Gastroesophageal sphincter (tissue), 4 donors: ENCODE results near the gene KRTAP20-4. TPM values are rescaled to one million over a fixed set of nuclear protein-coding genes. Genes with fewer than 3 reads are reported as not detected.

Source experiments
- ATAC-seq: fragments of 150-250 bp; one replicate; pipeline ENCODE4 v1.9.1; 2016; ENCODE audit warnings: mild to moderate bottlenecking, moderate library complexity
- H3K27ac ChIP-seq, 4 donors: fragments of 200-600 bp; sonication (generic) in 3 of 4; 1 replicate in 3 of 4; 2 replicates in 1 of 4; pipeline ENCODE4 v1.5.1; 2016 to 2019
- H3K27me3 ChIP-seq: fragments of 200-600 bp; sonication (generic); one replicate; pipeline ENCODE4 v1.5.1; 2019
- H3K36me3 ChIP-seq, 2 donors: fragments of 200-600 bp; sonication (generic); one replicate each; pipeline ENCODE4 v1.5.1; 2019; ENCODE audit warnings: control low read depth in 1 of 2
- H3K4me1 ChIP-seq, 3 donors: fragments of 200-600 bp; sonication (generic); 1 replicate in 2 of 3; 2 replicates in 1 of 3; pipeline ENCODE4 v1.5.1; 2016 to 2019; ENCODE audit warnings: control low read depth in 2 of 3
- H3K4me3 ChIP-seq, 2 donors: fragments of 200-600 bp; sonication (generic); one replicate each; pipeline ENCODE4 v1.5.1; 2019; ENCODE audit warnings: mild to moderate bottlenecking in 1 of 2, moderate library complexity in 1 of 2
- H3K9me3 ChIP-seq, 3 donors: fragments of 200-600 bp; sonication (generic); one replicate each; pipeline ENCODE4 v1.5.1; 2017 to 2019; ENCODE audit warnings: control low read depth in 2 of 3
- CTCF ChIP-seq, 4 experiments: fragments of 200-600 bp in 2 of 4; fragments of 450-650 bp in 2 of 4; sonication (generic) in 1 of 4; IDR thresholded peaks; one replicate each; pipeline ENCODE4 v1.5.1; 2017 to 2019; ENCODE audit warnings: antibody characterized with exemption in 4 of 4, mild to moderate bottlenecking in 2 of 4, moderate library complexity in 2 of 4
- EP300 ChIP-seq: sonication (generic); formaldehyde crosslinking; IDR thresholded peaks from one replicate; pipeline ENCODE4 v1.6.1; 2017; ENCODE audit warnings: antibody characterized with exemption, mild to moderate bottlenecking
- POLR2A ChIP-seq, 2 donors: fragments of 450-650 bp; IDR thresholded peaks; one replicate each; pipeline ENCODE4 v1.6.1; 2017; ENCODE audit warnings: antibody characterized with exemption in 2 of 2, mild to moderate bottlenecking in 2 of 2, moderate library complexity in 1 of 2
- POLR2AphosphoS5 ChIP-seq: sonication (generic); formaldehyde crosslinking; IDR thresholded peaks from one replicate; pipeline ENCODE4 v1.6.1; 2017; ENCODE audit warnings: antibody characterized with exemption
- WGBS, 2 donors: methylation state at CpG; one replicate each; pipeline ENCODE4 v1.1.5; 2018; ENCODE audit warnings: low coverage in 1 of 2; 5-methylcytosine and 5-hydroxymethylcytosine counted together
- total RNA-seq, 4 donors: library from RNA; depleted of rRNA; stranded (reverse); fragments of >200 nt; gene quantifications; one replicate each; pipeline ENCODE4 v1.1.0, GENCODE V29; 2016

The KRTAP20-4 gene
- total RNA-seq, 4 donors from 2014 or later = not detected

- no peak within 1 kb of the TSS for H3K27ac ChIP-seq
- H3K4me1 ChIP-seq = no peaks in the 10 kb centered on the region
- H3K27me3 ChIP-seq = no peaks in the 10 kb centered on the region
- TF ChIP-seq POLR2A (IDR thresholded peaks at IDR 0.05) (no peak), CTCF (IDR thresholded peaks at IDR 0.05) (no peak), EP300 (no peak), POLR2AphosphoS5 (no peak)
- H3K36me3 ChIP-seq = no peaks in the 10 kb centered on the region
- no peaks in the 10 kb centered on the region for H3K9me3 ChIP-seq
- no peak for ATAC-seq
- H3K4me3 ChIP-seq = no peak within 1 kb of the TSS
Measured at GRCh38 chr21:30590297-30590696, 30.1 kb upstream of the KRTAP20-4 start, which contains the start of gene KRTAP22-2. KRTAP22-2 (minus strand) TSS chr21:30590397.

- Histone ChIP-seq H3K4me1 (no peaks in the 10 kb centered on the region), H3K27me3 (no peaks in the 10 kb centered on the region), H3K27ac (no peak within 1 kb of the TSS), H3K9me3 (no peaks in the 10 kb centered on the region), H3K36me3 (no peaks in the 10 kb centered on the region), H3K4me3 (no peak within 1 kb of the TSS)
- WGBS, 2 donors = 85 to 100% methylated on average over 3 of the region's 4 CpGs
- TF ChIP-seq EP300 (no peak), POLR2AphosphoS5 (no peak), POLR2A (IDR thresholded peaks at IDR 0.05) (no peak), CTCF (IDR thresholded peaks at IDR 0.05) (no peak)
- no peak for ATAC-seq
Measured at GRCh38 chr21:30592140-30592539, 28.3 kb upstream of the KRTAP20-4 start, which contains the start of gene KRTAP6-3. KRTAP6-3 (plus strand) TSS chr21:30592440; CDS start chr21:30592446, 6 bp downstream.

GRCh38 chr21:30598802-30599201 lies 21.6 kb upstream of the KRTAP20-4 start, which contains the start of gene KRTAP6-2:
KRTAP6-2 (minus strand) TSS chr21:30598902; CDS start chr21:30598874, 28 bp downstream.
- H3K4me3 ChIP-seq = no peak within 1 kb of the TSS
- no peaks in the 10 kb centered on the region for H3K9me3 ChIP-seq
- no peak within 1 kb of the TSS for H3K27ac ChIP-seq
- H3K36me3 ChIP-seq = no peaks in the 10 kb centered on the region
- 100% methylated on average over 5 of the region's 6 CpGs; no CpG with 5 or more reads in 1 of the 2 donors for WGBS, 2 donors
- no peak for ATAC-seq
- TF ChIP-seq POLR2A (IDR thresholded peaks at IDR 0.05) (no peak), EP300 (no peak), POLR2AphosphoS5 (no peak), CTCF (IDR thresholded peaks at IDR 0.05) (no peak)
- no peaks in the 10 kb centered on the region for H3K4me1 ChIP-seq
- no peaks in the 10 kb centered on the region for H3K27me3 ChIP-seq

GRCh38 chr21:30600787-30601186 lies 19.6 kb upstream of the KRTAP20-4 start, which contains the start of gene KRTAP22-1:
KRTAP22-1 (plus strand) TSS chr21:30601087.
- H3K9me3 ChIP-seq = no peaks in the 10 kb centered on the region
- H3K4me1 ChIP-seq = no peaks in the 10 kb centered on the region
- 50 to 67% methylated on average over 1 of the region's 1 CpG for WGBS, 2 donors
- TF ChIP-seq EP300 (no peak), POLR2A (IDR thresholded peaks at IDR 0.05) (no peak), CTCF (IDR thresholded peaks at IDR 0.05) (no peak), POLR2AphosphoS5 (no peak)
- no peak for ATAC-seq
- H3K27ac ChIP-seq = no peak within 1 kb of the TSS
- H3K27me3 ChIP-seq = no peaks in the 10 kb centered on the region
- no peaks in the 10 kb centered on the region for H3K36me3 ChIP-seq
- H3K4me3 ChIP-seq = no peak within 1 kb of the TSS

- Histone ChIP-seq H3K4me1 (no peaks in the 10 kb centered on the region), H3K36me3 (no peaks in the 10 kb centered on the region), H3K27me3 (no peaks in the 10 kb centered on the region), H3K9me3 (no peaks in the 10 kb centered on the region), H3K27ac (no peak overlapping the region), H3K4me3 (no peak overlapping the region)
- TF ChIP-seq POLR2AphosphoS5 (no peak), CTCF (IDR thresholded peaks at IDR 0.05) (no peak), EP300 (no peak), POLR2A (IDR thresholded peaks at IDR 0.05) (no peak)
- no peak for ATAC-seq
- WGBS, 2 donors = no CpG with 5 or more reads among the region's 2 CpGs
Measured at GRCh38 chr21:30605968-30606367, 14.5 kb upstream of the KRTAP20-4 start.
